HG03175 (cell line): ENCODE measurements around the gene CYP26C1.

Experiments
- ATAC-seq: cut with Tn5 transposase; IDR thresholded peaks from one replicate; pipeline ENCODE4 v1.9.1; 2021; ENCODE audit warnings: mild to moderate bottlenecking, moderate library complexity; ENCODE audit not compliant: unreplicated experiment

CYP26C1 gene

GRCh38 chr10:93063977-93064660 lies 3.5 kb downstream of the CYP26C1 start:
- ATAC-seq = no peak

- no peak for ATAC-seq
Measured at GRCh38 chr10:93064874-93065660, 4.5 kb downstream of the CYP26C1 start.

GRCh38 chr10:93065675-93066543 lies 5.3 kb downstream of the CYP26C1 start:
- no peak for ATAC-seq

- no peak for ATAC-seq
Measured at GRCh38 chr10:93066544-93066913, 5.9 kb downstream of the CYP26C1 start.

GRCh38 chr10:93067443-93068365 lies 7.1 kb downstream of the CYP26C1 start:
- ATAC-seq = no peak

- no peak for ATAC-seq
Measured at GRCh38 chr10:93068411-93069244, 8.0 kb downstream of the CYP26C1 start.

GRCh38 chr10:93069245-93069561 lies 8.6 kb downstream of the CYP26C1 start:
- ATAC-seq = no peak

GRCh38 chr10:93070378-93071176 lies 10.0 kb downstream of the CYP26C1 start:
- no peak for ATAC-seq

GRCh38 chr10:93071177-93071472 lies 10.5 kb downstream of the CYP26C1 start:
- ATAC-seq = no peak

GRCh38 chr10:93071674-93072224 lies 11.2 kb downstream of the CYP26C1 start:
- ATAC-seq = no peak

GRCh38 chr10:93072225-93072712 lies 11.7 kb downstream of the CYP26C1 start:
- no peak for ATAC-seq

- no peak for ATAC-seq
Measured at GRCh38 chr10:93072713-93073538, 12.3 kb downstream of the CYP26C1 start.

- ATAC-seq = no peak
Measured at GRCh38 chr10:93073539-93074146, 13.0 kb downstream of the CYP26C1 start, which contains the start of gene CYP26A1. Gene CYP26A1 (plus strand): TSS chr10:93073893. CDS start chr10:93073935, 42 bp downstream.

- ATAC-seq = no peak
Measured at GRCh38 chr10:93074147-93074596, 13.6 kb downstream of the CYP26C1 start.

- ATAC-seq = no peak
Measured at GRCh38 chr10:93074597-93075368, 14.2 kb downstream of the CYP26C1 start.
